Neutrophil (primary cell): ENCODE measurements around the gene BCLAF1.

Experiments used
- H3K27ac ChIP-seq: fragments of 200-600 bp; sonication (generic); 2 replicates; pipeline ENCODE4 v1.5.1; 2016; ENCODE audit warnings: mild to moderate bottlenecking, moderate library complexity
- H3K27me3 ChIP-seq: fragments of 200-600 bp; sonication (generic); 2 replicates; pipeline ENCODE4 v1.6.0; 2016; ENCODE audit warnings: mild to moderate bottlenecking
- H3K36me3 ChIP-seq: fragments of 200-600 bp; sonication (generic); 2 replicates; pipeline ENCODE4 v1.5.1; 2017
- H3K4me1 ChIP-seq, 2 experiments: fragments of 200-600 bp in 1 of 2; sonication (generic) in 1 of 2; 1 replicate in 1 of 2; 2 replicates in 1 of 2; pipeline versions ENCODE4 v1.5.1 to v1.6.1; 2013 to 2016; ENCODE audit warnings: low read depth in 1 of 2, low read length in 1 of 2, mild to moderate bottlenecking in 1 of 2, moderate library complexity in 1 of 2; ENCODE audit not compliant: control insufficient read depth in 1 of 2, insufficient read depth in 1 of 2
- H3K4me3 ChIP-seq, 2 experiments: fragments of 200-600 bp in 1 of 2; sonication (generic) in 1 of 2; 1 replicate in 1 of 2; 2 replicates in 1 of 2; pipeline ENCODE4 v1.5.1; 2013 to 2016; ENCODE audit warnings: low read depth in 1 of 2, low read length in 1 of 2, mild to moderate bottlenecking in 1 of 2, moderate library complexity in 1 of 2
- H3K9me3 ChIP-seq: fragments of 200-600 bp; sonication (generic); 2 replicates; pipeline ENCODE4 v1.5.1; 2016
- TF ChIP-seq, protein P1 (sequence below): fragments of 200-600 bp; sonication (generic); IDR thresholded peaks from 2 replicates; pipeline ENCODE4 v1.5.1; 2016; ENCODE audit warnings: antibody characterized with exemption

Gene BCLAF1

DNA sequence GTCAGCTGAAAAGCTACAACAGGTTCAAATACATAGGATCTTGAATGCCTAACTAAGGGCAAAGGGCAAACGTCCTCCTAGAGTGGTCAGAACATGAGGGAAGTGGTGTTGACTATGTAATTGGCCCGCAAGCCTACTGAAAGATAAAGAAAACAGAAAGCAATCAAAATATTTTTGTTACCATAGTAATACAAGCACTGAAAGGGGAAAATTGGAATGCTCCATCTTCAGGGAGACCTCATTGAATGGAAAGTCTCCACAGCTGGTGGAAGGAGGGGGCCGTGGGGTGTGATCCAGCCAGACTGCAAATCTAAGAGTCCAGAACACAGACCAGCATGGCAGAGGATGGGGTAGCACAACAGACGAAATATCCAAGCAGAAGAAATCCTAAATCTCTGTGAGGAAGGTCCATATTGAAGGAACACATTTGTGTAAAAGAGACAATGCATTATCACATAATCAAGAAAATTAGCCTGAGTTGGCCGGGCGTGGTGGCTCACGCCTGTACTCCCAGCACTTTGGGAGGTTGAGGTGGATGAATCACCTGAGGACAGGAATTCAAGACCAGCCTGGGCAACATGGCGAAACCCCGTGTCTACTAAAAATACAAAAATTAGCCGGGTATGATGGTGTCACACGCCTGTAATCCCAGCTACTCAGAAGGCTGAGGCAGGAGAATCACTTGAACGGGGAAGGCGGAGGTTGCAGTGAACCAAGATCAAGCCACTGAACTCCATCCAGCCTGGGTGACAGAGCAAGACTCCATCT lies 79.1 kb downstream of the BCLAF1 start:
- Histone ChIP-seq H3K4me1 (peaks cover 6 to 12% of the 10 kb centered on the region in 2 experiments), H3K4me3 (no peak overlapping the region), H3K27ac (no peak overlapping the region), H3K9me3 (no peaks in the 10 kb centered on the region), H3K36me3 (no peaks in the 10 kb centered on the region), H3K27me3 (peaks cover 3% of the 10 kb centered on the region)
- TF ChIP-seq, protein P1, sequence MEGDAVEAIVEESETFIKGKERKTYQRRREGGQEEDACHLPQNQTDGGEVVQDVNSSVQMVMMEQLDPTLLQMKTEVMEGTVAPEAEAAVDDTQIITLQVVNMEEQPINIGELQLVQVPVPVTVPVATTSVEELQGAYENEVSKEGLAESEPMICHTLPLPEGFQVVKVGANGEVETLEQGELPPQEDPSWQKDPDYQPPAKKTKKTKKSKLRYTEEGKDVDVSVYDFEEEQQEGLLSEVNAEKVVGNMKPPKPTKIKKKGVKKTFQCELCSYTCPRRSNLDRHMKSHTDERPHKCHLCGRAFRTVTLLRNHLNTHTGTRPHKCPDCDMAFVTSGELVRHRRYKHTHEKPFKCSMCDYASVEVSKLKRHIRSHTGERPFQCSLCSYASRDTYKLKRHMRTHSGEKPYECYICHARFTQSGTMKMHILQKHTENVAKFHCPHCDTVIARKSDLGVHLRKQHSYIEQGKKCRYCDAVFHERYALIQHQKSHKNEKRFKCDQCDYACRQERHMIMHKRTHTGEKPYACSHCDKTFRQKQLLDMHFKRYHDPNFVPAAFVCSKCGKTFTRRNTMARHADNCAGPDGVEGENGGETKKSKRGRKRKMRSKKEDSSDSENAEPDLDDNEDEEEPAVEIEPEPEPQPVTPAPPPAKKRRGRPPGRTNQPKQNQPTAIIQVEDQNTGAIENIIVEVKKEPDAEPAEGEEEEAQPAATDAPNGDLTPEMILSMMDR: no peak

DNA sequence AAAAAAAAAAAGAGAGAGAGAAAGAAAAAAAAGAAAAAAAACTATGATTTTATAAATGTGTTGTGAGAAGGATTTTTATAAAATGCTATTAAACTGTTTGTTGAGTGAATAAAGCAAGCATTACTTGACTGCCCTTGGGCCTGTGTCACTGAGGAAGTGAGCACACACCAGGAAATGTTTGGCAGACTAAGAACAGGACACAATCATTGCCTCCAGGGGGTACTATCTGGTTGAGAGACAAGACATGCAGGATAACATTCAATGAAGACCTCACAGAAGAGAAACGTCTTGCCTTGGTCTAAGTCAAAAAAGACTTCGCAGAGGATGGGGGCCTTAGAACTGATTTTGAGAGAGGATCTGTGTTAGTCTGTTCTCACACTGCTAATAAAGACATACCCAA lies 80.2 kb downstream of the BCLAF1 start:
- H3K27me3 ChIP-seq: peaks cover 7% of the 10 kb centered on the region
- no peak overlapping the region for H3K4me3 ChIP-seq
- H3K9me3 ChIP-seq: no peaks in the 10 kb centered on the region
- peaks cover 0 to 2% of the 10 kb centered on the region in 2 experiments for H3K4me1 ChIP-seq
- TF ChIP-seq, protein P1: no peak
- no peak overlapping the region for H3K27ac ChIP-seq
- no peaks in the 10 kb centered on the region for H3K36me3 ChIP-seq

DNA sequence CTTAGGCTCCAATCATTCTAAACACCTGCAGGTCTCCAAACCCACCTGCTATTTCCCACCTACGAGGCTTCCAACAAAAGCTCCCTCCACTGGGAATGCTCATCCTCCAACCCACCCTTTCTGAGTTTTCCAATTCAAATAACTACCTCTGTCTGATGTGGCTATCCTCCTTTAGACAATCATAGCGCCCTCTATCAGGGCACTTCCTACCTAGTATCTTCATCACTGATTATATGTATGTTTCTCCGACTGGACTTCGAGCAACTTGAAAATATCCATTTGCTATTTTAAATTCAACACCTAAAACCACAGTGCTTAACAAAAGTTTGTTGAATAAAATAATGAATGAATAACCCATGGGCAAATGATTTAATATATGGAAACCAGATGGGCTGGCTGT lies 80.9 kb downstream of the BCLAF1 start:
- no peak overlapping the region for H3K4me3 ChIP-seq
- no peaks in the 10 kb centered on the region for H3K4me1 ChIP-seq
- no peaks in the 10 kb centered on the region for H3K36me3 ChIP-seq
- TF ChIP-seq, protein P1: no peak
- H3K27me3 ChIP-seq: peaks cover 7% of the 10 kb centered on the region
- H3K27ac ChIP-seq: no peak overlapping the region
- H3K9me3 ChIP-seq: no peaks in the 10 kb centered on the region
